Measurements from ENCODE around the gene YAE1.

Gene YAE1

DNA sequence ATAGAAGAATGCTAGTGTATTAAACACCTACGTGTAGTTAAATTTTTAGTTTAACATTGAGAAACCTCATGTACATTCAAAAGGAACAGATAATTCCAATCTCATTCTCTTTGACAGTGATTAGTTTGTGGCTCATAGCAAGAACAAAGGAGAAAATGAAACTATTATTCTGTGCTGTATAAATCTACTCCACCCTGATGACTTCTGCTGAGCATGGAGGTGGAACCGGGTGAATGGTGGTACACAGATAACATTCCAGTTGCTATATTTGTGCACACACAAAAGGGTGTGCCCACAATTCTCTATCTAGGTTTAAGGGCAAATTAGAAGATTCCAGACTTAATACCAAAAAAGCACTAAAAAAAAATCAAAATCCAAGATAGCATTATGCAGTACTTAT, 40.1 kb downstream of the YAE1 start:
- Histone ChIP-seq H3K36me3 (ENCODE audit: insufficient read depth) (no peaks in the 10 kb centered on the region), H3K4me3 (IDR thresholded peaks at IDR 0.05; ENCODE audit: insufficient read depth, low read depth, low read length) (no peak overlapping the region), H2AFZ (ENCODE audit: low read depth) (no peak overlapping the region), H3K4me1 (ENCODE audit: low read depth, poor library complexity, severe bottlenecking) (no peaks in the 10 kb centered on the region), H3K27me3 (ENCODE audit: insufficient read depth, low read depth) (no peaks in the 10 kb centered on the region), H3K79me2 (ENCODE audit: insufficient read depth, low read depth) (no peaks in the 10 kb centered on the region), H3K4me2 (no peak overlapping the region), H3K27ac (no peak overlapping the region), H4K20me1 (ENCODE audit: insufficient read depth) (no peaks in the 10 kb centered on the region), H3K9ac (no peak overlapping the region)
- TF ChIP-seq, protein P1, sequence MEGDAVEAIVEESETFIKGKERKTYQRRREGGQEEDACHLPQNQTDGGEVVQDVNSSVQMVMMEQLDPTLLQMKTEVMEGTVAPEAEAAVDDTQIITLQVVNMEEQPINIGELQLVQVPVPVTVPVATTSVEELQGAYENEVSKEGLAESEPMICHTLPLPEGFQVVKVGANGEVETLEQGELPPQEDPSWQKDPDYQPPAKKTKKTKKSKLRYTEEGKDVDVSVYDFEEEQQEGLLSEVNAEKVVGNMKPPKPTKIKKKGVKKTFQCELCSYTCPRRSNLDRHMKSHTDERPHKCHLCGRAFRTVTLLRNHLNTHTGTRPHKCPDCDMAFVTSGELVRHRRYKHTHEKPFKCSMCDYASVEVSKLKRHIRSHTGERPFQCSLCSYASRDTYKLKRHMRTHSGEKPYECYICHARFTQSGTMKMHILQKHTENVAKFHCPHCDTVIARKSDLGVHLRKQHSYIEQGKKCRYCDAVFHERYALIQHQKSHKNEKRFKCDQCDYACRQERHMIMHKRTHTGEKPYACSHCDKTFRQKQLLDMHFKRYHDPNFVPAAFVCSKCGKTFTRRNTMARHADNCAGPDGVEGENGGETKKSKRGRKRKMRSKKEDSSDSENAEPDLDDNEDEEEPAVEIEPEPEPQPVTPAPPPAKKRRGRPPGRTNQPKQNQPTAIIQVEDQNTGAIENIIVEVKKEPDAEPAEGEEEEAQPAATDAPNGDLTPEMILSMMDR (conservative IDR thresholded peaks at IDR 0.05; ENCODE audit: low read depth, low read length): no peak

DNA sequence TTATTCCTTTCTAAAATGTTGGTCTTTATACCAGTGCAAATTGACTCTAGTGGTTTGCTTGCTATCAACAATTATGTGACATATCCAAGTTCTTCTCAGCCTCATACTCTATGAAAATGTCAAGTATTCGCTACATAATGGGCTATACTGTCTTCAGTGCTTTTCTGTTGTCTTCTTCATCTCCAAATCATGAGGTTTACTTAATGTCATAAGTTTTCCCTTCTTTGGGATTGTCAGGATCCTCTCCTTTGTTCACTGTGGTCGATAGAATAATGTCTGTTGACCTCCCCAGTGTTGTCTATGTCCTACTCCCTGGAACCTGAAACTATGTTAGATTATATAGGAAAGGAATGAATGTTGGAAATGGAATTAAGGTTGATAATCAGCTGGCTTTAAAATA, 40.7 kb downstream of the YAE1 start:
- Histone ChIP-seq H3K27me3 (ENCODE audit: insufficient read depth, low read depth) (no peaks in the 10 kb centered on the region), H3K27ac (no peak overlapping the region), H2AFZ (ENCODE audit: low read depth) (no peak overlapping the region), H4K20me1 (ENCODE audit: insufficient read depth) (no peaks in the 10 kb centered on the region), H3K36me3 (ENCODE audit: insufficient read depth) (no peaks in the 10 kb centered on the region), H3K9ac (no peak overlapping the region), H3K4me3 (IDR thresholded peaks at IDR 0.05; ENCODE audit: insufficient read depth, low read depth, low read length) (no peak overlapping the region), H3K79me2 (ENCODE audit: insufficient read depth, low read depth) (no peaks in the 10 kb centered on the region), H3K4me1 (ENCODE audit: low read depth, poor library complexity, severe bottlenecking) (no peaks in the 10 kb centered on the region), H3K4me2 (no peak overlapping the region)
- TF ChIP-seq, protein P1 (conservative IDR thresholded peaks at IDR 0.05; ENCODE audit: low read depth, low read length): no peak

DNA sequence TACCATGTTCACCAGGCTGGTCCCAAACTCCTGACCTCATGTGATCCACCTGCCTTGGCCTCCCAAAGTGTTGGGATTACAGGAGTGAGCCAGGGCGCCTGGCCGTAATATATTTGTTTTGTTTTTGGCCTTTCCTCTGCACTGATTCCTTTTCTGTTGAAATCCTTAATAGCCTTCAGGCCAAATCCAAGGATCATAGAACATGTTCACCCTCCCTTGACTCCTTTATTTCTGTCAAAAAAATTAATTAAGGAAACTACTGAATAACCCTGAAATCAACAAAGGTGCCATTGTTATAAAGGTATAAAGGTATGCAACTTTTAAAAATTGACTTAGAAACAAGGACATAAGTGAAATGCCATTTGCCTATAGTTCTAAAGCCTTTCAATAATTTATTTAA, 41.7 kb downstream of the YAE1 start:
- Histone ChIP-seq H3K9ac (no peak overlapping the region), H3K4me2 (no peak overlapping the region), H3K4me3 (IDR thresholded peaks at IDR 0.05; ENCODE audit: insufficient read depth, low read depth, low read length) (no peak overlapping the region), H3K4me1 (ENCODE audit: low read depth, poor library complexity, severe bottlenecking) (no peaks in the 10 kb centered on the region), H3K27ac (no peak overlapping the region), H2AFZ (ENCODE audit: low read depth) (no peak overlapping the region), H3K79me2 (ENCODE audit: insufficient read depth, low read depth) (no peaks in the 10 kb centered on the region), H4K20me1 (ENCODE audit: insufficient read depth) (no peaks in the 10 kb centered on the region), H3K36me3 (ENCODE audit: insufficient read depth) (no peaks in the 10 kb centered on the region), H3K27me3 (ENCODE audit: insufficient read depth, low read depth) (no peaks in the 10 kb centered on the region)
- TF ChIP-seq, protein P1 (conservative IDR thresholded peaks at IDR 0.05; ENCODE audit: low read depth, low read length): no peak

DNA sequence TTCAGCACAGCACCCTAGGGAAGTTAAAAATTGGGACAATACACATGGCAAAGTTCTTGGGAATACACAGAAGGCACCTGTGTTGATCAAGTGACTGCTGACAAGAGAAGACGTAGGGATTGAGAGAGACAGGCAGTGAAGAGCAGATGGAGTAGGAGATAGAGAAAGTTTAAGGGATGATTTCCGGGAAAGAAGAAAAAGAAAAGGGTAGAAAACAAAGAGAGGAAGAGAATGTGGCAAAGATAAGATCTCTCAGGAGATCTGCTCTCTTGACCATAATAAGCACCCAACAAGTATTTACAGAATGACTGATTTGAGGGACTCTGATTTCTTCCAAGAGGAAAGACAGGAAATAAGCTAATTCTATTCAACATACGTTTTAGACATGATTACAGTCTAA, 42.1 kb downstream of the YAE1 start:
- Histone ChIP-seq H3K4me1 (ENCODE audit: low read depth, poor library complexity, severe bottlenecking) (no peaks in the 10 kb centered on the region), H2AFZ (ENCODE audit: low read depth) (no peak overlapping the region), H3K4me2 (no peak overlapping the region), H3K27me3 (ENCODE audit: insufficient read depth, low read depth) (no peaks in the 10 kb centered on the region), H3K79me2 (ENCODE audit: insufficient read depth, low read depth) (no peaks in the 10 kb centered on the region), H3K9ac (no peak overlapping the region), H3K27ac (no peak overlapping the region), H3K36me3 (ENCODE audit: insufficient read depth) (no peaks in the 10 kb centered on the region), H3K4me3 (IDR thresholded peaks at IDR 0.05; ENCODE audit: insufficient read depth, low read depth, low read length) (no peak overlapping the region), H4K20me1 (ENCODE audit: insufficient read depth) (no peaks in the 10 kb centered on the region)
- TF ChIP-seq, protein P1 (conservative IDR thresholded peaks at IDR 0.05; ENCODE audit: low read depth, low read length): no peak
